ENCODE measurements around the gene TUFT1.

GRCh38 chr1:151593730-151594129 is 53.6 kb downstream of the TUFT1 start:
- TF ChIP-seq CTCF (IDR thresholded peaks at IDR 0.05), result no peak
- no peak for TF ChIP-seq EP300 (IDR thresholded peaks at IDR 0.05)
- TF ChIP-seq POLR2A (IDR thresholded peaks at IDR 0.05), result no peak
- TF ChIP-seq POLR2AphosphoS5 (IDR thresholded peaks at IDR 0.05), result no peak
